ENCODE data around the gene TRAF3.
"Not testable (repeated sequence)": the region's sequence is repeated elsewhere in the genome, so short reads cannot be mapped to it uniquely, and the experiment has no call there.

TRAF3 gene

DNA sequence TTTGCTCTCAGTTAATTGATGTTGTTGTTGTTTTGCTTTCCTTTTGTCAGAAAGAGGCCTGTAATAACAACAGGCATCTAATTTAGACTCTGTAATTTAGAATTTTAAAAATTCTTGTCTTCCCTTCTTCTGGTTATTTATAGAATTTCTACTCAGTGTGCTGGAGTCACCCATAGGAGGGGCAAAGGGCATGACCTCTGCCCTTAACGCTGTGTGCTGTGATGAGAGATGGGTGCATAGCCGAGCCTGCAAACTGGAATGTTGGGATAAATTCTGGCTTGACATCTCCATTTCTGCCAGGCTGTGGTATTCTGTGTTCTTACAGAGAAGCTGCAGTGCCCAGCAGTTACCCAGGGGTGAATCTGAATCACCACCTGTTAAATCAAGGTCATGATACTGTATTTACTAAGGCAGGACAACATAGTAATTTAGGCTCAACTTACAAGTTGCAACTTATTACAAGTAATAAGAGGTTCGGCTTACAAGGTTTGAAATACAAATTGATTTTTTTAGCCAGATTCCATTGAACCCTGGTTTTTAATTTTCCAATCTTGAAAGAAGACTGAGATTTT lies 53.3 kb downstream of the TRAF3 start:
- Histone ChIP-seq H3K36me3 (0 out of 2 replicates have a peak, but pooled peaks cover 2% of the 10 kb centered on the region), H3K27me3 (no peaks in the 10 kb centered on the region), H3K4me1 (peaks cover 4% of the 10 kb centered on the region), H3K9me3 (no peaks in the 10 kb centered on the region), H3K4me3 (ENCODE audit: low read depth, low read length) (no peak overlapping the region)
- DNase-seq: no peak
- TF ChIP-seq, protein P1, sequence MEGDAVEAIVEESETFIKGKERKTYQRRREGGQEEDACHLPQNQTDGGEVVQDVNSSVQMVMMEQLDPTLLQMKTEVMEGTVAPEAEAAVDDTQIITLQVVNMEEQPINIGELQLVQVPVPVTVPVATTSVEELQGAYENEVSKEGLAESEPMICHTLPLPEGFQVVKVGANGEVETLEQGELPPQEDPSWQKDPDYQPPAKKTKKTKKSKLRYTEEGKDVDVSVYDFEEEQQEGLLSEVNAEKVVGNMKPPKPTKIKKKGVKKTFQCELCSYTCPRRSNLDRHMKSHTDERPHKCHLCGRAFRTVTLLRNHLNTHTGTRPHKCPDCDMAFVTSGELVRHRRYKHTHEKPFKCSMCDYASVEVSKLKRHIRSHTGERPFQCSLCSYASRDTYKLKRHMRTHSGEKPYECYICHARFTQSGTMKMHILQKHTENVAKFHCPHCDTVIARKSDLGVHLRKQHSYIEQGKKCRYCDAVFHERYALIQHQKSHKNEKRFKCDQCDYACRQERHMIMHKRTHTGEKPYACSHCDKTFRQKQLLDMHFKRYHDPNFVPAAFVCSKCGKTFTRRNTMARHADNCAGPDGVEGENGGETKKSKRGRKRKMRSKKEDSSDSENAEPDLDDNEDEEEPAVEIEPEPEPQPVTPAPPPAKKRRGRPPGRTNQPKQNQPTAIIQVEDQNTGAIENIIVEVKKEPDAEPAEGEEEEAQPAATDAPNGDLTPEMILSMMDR (IDR thresholded peaks at IDR 0.05; ENCODE audit: low read depth, low read length): no peak

DNA sequence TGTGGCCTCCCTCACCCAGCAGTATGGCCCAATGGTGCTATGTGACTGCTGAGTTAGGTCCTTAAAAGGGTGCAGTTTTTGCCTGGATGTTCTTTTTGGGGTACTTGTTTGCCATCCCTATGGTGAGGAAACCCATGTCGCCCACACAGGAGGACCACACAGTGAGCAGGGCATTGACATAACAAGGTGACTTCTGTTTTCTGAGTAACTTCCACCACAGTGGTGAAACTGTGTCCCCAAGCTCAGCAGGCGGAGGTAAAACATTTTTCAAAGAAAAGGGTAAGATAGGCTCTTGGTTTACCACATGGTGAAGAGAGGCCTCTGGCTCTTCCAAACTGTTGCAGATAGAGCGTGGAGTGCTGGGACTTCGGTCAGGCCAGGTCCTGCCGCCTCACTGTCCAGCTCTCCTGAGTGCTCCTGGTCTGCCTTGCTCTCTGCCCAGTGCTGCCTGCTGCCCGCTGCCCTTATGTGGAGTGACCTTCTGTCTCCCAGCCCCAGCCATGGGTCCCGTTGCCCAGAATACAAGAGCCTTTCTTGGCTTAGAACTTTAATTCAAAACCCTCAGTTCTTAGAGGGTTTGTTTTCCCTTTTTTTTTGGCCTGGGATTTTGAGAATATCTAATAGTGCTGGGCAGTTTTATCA lies 54.0 kb downstream of the TRAF3 start:
- Histone ChIP-seq H3K4me3 (ENCODE audit: low read depth, low read length) (no peak overlapping the region), H3K9me3 (no peaks in the 10 kb centered on the region), H3K27me3 (no peaks in the 10 kb centered on the region), H3K36me3 (0 out of 2 replicates have a peak, but pooled peaks cover 2% of the 10 kb centered on the region), H3K4me1 (peaks cover 4% of the 10 kb centered on the region)
- TF ChIP-seq, protein P1 (IDR thresholded peaks at IDR 0.05; ENCODE audit: low read depth, low read length): no peak
- DNase-seq: no peak

DNA sequence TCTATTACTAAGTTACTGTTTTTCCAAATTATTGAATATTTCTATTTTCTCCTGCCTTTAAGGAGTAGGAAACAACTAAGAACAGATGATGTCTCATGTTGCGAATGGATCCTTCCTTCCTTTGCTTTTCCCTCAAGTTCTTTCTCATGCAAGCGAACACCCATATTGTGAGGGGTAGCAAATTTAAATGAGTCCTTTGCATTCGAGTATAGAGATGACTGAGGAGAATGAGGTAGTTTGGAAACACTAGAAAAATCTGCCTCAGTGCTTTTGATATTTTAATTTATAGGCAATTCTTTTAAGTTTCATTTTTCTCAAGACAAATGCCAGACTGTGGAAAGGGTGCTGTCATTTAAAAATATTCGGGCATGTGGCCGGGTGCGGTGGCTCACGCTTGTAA lies 56.1 kb downstream of the TRAF3 start:
- TF ChIP-seq, protein P1 (IDR thresholded peaks at IDR 0.05; ENCODE audit: low read depth, low read length): no peak

DNA sequence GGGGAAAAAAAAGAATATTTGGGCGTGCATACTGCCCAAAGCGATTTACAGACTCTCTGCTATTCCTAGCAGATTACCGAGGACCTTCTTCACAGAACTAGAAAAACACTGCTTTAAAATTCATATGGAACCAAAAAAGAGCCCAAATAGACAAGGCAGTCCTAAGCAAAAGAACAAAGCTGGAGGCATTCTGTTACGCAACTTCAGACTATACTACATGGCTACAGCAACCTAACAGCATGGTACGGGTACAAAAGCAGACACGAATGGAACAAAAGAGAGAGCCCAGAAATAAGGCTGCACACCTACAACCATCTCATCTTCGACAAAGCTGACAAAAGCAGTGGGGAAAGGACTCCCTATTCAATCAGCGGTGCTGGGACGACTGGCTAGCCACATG lies 56.7 kb downstream of the TRAF3 start:
- 0 out of 2 replicates have a peak, but pooled peaks cover 2% of the 10 kb centered on the region for H3K36me3 ChIP-seq
- DNase-seq: no peak
- TF ChIP-seq, protein P1 (IDR thresholded peaks at IDR 0.05; ENCODE audit: low read depth, low read length): no peak
- H3K4me3 ChIP-seq (ENCODE audit: low read depth, low read length): no peak overlapping the region
- no peaks in the 10 kb centered on the region for H3K4me1 ChIP-seq
- no peaks in the 10 kb centered on the region for H3K27me3 ChIP-seq
- H3K9me3 ChIP-seq: no peaks in the 10 kb centered on the region

More for the DNA sequence above, 56.1 kb downstream of the TRAF3 start:
- DNase-seq: no peak
- H3K4me1 ChIP-seq: peaks cover under 1% of the 10 kb centered on the region; the same call in 1 of the 2 replicates
- H3K4me3 ChIP-seq (ENCODE audit: low read depth, low read length): no peak overlapping the region
- no peaks in the 10 kb centered on the region for H3K9me3 ChIP-seq
- H3K27me3 ChIP-seq: no peaks in the 10 kb centered on the region
- H3K36me3 ChIP-seq: 0 out of 2 replicates have a peak, but pooled peaks cover 2% of the 10 kb centered on the region

DNA sequence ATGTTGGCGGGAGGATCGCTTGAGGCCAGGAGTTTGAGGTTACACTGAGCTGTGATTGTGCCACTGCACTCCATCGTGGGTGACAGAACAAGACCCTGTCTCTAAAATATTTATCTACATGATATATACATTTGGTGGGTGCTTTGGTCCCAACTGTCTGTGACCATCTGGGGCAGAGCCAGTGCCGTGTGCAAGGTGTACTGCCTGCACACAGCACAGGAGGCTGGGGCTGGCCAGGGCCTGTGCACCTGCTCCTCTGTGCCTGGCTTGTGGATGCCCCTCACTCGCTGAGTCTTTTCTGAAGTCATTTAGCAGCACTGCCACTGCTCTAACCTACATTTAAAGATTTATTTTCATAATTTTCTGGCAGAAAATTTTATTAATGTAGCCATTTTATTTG lies 58.7 kb downstream of the TRAF3 start:
- Histone ChIP-seq H3K27me3 (no peaks in the 10 kb centered on the region), H3K36me3 (0 out of 2 replicates have a peak, but pooled peaks cover 2% of the 10 kb centered on the region), H3K4me1 (peaks cover 1% of the 10 kb centered on the region), H3K9me3 (no peaks in the 10 kb centered on the region), H3K4me3 (ENCODE audit: low read depth, low read length) (no peak overlapping the region)
- no peak for DNase-seq
- TF ChIP-seq, protein P1 (IDR thresholded peaks at IDR 0.05; ENCODE audit: low read depth, low read length): no peak

DNA sequence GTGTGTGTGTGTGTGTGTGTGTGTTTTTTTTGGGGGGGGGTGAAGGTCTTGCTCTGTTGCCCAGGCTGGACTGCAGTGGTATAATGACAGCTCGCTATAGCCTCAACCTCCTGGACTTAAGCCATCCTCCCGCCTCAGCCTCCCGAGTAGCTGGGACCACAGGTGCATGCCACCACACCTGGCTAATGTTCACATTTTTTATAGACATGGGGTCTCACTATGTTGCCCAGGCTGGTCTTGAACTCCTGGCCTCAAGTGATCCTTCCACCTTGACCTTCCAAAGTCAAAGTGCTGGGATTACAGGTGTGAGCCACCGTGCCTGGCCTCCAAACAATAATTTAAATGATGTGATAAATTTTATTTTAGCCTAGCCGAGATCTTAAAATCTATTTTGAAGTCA lies 59.9 kb downstream of the TRAF3 start:
- H3K4me1 ChIP-seq; H3K36me3 ChIP-seq; H3K4me3 ChIP-seq (ENCODE audit: low read depth, low read length); DNase-seq; H3K9me3 ChIP-seq; H3K27me3 ChIP-seq: not testable (repeated sequence)

Data from BE2C (cell line).